ENCODE data around the gene MPHOSPH10.

DNA sequence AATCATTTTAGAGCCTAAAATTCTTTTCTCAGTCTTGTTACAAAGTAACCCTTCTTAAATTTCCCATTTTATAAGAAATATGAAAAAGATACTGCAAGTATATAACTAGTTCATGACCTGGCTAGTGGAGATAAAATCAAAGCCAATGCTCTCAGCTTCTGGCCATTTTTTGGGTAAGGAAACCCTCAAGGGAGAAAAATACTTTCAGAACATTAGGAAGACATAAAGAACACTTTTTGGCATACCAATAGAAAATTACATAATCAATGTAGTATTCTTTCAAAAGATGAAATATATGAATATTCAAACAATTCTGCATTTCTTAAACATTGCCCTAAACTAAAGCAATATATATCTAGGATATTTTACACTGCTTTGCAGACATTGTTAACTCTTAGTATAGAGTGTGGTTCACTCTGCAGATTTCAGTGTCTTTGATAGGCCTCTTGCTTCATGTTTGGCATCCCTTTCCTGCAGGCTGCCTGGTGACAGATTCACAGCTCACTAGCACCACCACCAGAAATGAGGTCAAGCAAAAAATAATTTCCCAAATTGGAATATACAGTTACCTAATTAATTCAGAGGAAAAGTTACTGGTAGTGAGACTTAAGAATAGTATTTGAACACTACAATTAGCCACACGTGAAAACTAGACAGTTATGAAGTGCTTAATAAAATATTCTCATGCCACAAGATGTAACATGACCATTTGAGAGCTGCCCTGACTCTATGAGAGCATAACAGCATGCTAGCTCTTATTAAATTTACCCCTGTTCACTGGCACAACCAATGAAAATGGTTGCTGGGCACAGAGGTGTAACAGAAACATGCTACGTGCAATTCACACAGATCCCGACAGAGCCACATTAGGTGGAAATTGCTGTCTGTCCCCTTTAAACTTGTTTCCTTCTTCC is 60.5 kb downstream of the MPHOSPH10 start:
- TF ChIP-seq, protein P1, sequence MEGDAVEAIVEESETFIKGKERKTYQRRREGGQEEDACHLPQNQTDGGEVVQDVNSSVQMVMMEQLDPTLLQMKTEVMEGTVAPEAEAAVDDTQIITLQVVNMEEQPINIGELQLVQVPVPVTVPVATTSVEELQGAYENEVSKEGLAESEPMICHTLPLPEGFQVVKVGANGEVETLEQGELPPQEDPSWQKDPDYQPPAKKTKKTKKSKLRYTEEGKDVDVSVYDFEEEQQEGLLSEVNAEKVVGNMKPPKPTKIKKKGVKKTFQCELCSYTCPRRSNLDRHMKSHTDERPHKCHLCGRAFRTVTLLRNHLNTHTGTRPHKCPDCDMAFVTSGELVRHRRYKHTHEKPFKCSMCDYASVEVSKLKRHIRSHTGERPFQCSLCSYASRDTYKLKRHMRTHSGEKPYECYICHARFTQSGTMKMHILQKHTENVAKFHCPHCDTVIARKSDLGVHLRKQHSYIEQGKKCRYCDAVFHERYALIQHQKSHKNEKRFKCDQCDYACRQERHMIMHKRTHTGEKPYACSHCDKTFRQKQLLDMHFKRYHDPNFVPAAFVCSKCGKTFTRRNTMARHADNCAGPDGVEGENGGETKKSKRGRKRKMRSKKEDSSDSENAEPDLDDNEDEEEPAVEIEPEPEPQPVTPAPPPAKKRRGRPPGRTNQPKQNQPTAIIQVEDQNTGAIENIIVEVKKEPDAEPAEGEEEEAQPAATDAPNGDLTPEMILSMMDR (IDR thresholded peaks at IDR 0.05; ENCODE audit: low read length): peak; percentile 29; the same call in 1 of the 2 replicates
- TF ChIP-seq EZH2phosphoT487 (IDR thresholded peaks at IDR 0.05; ENCODE audit: low read length): no peak
